SIG-M5 treated with dmso at 0.1 percent for 504 hours (cell line): Measurements from ENCODE around the gene KLHDC7A.

Source experiments
- DNase-seq: peaks from one replicate; lab custom pipeline; 2025; ENCODE audit not compliant: unreplicated experiment; lab: John Stamatoyannopoulos, UW

Gene KLHDC7A

DNA sequence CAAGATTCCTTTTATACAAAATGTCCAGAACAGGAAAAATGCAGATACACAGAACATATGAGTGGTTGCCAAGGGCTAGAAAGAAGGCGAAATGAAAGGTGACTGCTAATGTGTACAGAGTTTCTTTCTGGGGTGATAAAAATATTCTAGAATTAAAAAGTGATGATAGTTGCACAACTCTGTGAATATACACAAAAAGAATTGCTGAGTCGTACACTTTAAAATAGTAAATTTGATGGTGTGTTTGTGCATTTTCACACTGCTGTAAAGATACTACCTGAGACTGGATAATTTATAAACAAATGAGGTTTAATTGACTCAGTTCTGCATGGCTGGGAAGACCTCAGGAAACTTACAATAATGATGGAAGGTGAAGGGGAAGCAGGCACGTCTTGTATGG lies 23.9 kb downstream of the KLHDC7A start:
- DNase-seq: no peak

DNA sequence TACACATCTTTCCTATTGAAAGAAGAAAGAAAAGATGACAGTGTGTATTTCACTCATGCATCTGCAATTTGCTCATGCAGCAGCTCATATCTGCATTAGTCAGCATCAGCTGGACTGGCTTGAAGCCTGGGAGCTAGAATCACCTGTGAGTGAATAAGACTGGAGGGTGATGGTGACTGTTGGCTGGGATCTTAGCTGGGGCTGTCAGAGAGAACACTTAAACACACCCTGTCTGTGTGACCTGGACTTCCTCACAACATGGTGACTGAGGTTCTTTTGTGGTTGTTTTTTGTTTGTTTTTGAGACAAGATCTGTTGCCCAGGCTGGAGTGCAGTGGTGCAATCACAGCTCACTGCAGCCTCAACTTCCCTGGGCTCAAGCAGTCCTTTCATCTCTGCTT lies 24.9 kb downstream of the KLHDC7A start:
- DNase-seq: no peak

DNA sequence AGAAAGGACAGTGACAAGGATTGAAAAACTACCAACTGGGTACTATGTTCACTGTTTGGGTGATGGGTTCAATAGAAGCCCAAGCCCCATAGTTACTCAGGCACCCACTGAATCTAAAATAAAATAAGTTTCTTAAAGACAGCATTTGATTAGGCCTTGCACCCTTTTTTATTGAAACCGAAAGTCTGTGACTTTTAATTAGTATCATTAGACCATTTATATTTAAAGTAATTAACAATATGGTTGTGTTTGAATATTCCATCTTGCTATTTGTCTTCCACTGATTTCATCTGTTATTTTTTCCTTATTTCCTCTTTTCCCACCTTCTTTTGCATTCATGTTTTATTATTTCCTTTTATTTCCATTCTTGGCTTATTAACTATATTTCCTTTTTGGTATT lies 27.4 kb downstream of the KLHDC7A start:
- no peak for DNase-seq

DNA sequence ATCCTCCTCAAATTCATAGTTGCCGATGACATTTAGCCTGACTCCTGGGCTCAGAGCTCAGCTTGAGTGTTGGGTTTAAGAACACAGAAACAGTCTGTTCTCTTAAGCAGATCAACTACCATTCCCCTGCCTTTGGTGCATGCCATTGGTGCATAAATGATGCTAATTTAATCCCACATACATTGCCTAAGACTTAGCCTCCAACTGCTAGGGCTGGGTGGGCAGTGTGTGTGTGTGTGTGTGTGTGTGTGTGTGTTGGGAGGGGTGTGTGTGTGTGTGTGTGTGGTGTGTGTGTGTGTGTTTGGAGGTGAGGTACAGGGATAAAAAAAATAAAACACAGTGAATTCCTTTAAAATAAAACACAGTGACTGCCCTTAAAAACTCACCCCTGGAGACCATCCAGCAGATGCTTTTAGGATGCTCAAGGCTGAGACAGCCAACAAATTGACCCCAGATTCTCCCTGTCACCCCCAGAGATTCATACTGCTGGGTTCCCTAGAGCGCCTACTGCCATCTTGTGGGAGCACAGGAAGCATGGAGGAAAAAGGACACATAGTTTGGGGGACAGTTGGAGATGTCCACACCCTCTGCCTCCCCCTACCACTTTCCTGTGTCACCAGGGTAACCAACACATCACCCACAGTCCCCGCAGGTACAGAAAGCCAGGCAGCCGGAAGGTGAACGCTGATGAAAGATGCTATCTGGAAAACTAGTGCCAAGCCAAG lies 30.6 kb downstream of the KLHDC7A start:
- DNase-seq: no peak

DNA sequence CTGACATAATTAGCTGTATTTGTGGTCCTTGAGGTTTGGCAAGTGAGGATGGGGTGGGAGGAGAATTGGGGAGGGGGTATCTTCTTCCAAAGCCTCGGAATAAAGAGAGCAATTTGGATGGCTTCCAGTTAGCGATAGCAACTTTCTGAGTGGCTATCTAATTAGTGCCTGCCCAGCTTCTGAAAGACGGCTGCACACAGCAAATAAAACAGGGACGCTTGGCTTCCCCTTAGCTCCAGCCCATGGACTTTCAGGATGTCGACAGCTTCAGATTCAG lies 31.1 kb downstream of the KLHDC7A start:
- no peak for DNase-seq

DNA sequence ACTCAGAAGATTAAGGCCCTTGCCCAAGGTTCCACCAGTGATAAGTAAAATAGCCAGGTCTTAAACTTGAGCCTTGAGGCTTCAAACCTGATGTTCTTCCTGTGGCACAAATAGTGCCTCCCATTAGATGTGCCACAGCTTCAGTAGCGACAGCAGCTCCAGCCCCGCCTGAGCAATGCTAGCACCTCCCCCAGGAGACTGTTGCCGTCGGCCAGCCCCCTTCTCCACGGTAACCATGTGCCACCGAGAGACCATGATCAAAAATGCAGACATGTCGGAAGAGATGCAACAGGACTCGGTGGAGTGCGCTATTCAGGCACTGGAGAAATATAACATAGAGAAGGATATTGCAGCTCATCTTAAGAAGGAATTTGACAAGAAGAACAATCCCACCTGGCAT lies 32.2 kb downstream of the KLHDC7A start:
- DNase-seq: no peak

DNA sequence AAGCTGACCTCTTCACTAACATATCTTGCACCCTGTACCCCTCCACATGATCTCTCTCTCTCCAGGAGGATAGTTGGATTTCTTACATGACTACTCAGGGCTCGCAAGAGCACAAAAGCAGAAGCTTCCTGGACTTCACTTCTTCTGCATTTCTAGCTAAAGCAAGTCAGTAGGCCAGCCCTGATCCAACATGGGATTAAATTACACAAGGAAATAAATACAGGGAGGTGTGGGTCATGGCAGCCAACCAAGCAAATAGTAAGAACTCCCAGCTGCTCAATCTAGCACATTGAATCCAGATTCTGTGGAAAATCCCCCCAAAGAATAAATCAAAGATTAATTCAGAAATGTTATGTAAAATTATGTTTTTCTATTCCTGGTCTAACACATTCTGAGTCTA lies 33.3 kb downstream of the KLHDC7A start:
- DNase-seq: no peak

DNA sequence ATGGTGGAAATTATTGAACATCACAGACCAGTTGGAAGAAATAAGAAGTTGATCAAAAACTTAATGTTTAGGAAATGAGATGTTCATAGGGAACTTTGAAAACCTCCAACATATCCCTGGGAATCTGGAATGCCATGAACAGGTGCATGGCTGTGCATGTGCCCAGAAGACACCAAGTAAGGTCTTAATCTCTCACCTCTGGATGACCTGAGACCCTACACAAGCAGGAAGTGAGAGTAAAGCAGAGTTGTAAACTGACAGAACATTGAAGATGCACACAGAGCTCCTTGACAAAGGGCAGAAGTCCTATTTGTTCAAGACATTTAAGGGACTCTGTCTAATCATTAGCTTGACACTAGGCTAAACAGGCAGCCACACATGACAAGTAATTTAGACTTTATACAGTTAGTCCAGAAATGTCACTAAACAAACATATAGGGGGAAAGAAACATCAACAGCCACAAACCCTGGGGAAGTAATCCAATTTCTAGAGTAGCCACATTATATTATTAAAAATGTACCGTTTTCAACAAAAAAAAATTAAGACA lies 34.5 kb downstream of the KLHDC7A start:
- DNase-seq: no peak

DNA sequence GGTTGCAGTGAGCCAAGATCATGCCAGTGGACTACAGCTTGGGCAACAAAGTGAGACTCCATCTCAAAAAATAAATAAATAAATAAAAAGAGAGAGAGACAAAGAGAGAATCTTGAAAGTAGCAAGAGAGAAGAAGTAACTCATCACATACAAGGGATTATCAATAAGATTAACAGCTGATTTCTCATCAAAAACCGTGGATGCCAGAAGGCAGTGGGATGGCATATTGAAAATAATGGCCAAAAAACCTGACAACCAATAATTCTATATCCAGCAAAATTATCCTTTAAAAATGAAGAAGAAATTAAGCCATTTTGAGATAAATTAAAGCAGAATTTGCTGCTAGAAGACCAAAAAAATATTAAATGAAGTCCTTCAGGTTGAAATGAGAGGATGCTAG lies 35.7 kb downstream of the KLHDC7A start:
- DNase-seq: no peak

DNA sequence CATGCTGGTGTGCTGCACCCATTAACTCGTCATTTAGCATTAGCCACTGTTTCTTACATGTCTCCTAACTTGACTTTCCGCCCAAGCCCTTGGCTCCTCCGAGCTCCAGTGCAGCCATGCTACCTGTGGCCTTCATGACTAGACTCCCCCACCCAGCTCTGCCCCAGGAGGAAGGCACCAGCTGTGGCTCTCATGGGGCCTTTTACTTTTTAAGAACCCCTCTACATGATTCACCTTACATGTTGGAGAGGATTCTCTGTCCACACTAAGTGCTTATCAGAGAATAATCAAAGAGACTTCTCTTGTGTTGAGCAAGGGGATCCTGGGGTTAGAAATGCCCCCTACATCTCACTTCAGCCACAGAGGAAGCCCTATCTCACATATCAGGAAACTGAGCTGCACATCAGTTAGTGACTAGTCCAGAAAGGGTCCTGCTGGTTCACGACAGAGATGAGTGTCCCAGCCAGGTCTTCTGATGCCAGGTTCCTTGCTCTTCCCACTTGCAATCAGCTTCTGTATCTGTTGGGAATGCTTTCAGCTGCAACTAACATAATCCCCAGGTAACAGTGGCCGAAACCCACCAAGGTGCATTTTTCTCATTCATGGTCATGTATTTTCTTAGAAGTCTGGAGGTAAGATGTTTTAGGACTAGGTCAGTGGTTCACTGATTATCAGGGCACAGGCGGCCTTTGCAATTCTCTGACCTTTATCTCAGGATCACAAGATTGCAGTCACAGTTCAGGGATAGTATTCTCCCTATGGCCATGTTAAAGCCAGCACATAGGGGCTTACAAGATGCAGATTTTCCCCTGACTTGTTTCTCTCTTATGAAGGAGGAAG lies 45.9 kb downstream of the KLHDC7A start:
- no peak for DNase-seq

DNA sequence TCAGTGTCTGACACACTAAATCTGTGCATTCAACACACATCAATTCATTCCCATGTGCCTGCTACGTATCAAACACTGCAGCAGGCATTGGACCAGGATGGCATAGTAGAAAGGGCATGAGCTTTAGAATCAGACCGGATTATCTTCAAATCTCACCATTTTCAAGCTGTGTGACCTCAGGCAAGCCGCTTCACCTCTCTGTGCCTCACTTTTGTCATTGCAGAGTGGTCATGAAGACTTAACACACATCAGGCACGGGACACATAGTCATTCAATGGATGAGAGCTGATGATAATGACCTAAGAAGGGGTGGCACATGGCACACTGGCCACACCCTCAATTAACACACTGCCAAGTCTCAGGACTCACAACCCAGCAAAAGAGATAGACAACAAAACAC lies 46.8 kb downstream of the KLHDC7A start:
- DNase-seq: no peak

DNA sequence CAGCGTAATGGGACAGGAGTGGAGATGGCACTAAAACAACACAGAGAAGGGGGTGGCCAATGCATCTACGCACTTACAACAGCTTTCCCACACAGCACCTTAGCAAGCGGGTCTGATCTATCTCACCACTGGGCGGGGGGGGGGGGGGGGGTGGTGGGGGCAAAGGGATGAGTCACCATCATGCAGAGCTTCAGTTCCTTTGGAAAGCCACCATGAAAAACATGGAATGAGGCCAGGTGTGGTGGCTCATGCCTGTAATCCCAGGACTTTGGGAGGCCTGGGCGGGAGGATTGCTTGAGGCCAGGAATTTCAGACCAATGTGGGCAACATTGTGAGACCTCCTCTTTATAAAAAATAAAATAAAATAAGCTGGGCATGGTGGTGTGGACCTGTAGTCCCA lies 47.2 kb downstream of the KLHDC7A start:
- DNase-seq: no peak

DNA sequence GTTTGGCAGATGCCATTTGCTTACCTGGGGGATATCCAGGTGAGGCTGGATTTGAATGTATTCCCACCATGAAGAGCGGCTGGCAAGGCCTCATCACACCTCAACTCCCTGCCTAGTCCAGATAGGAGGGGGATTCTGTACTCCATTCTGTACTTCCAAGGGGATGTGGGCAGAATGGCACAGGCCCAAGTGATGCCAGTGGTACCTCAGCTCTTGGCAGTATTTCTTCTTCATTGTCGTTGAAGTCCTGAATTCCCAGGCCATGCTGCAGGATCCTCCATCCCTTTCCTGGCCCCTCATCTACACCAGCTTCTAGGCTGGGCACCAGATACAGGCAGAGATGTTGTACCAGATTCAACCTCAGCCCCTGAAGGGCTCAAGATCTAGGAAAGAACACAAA lies 47.9 kb downstream of the KLHDC7A start:
- DNase-seq: no peak

DNA sequence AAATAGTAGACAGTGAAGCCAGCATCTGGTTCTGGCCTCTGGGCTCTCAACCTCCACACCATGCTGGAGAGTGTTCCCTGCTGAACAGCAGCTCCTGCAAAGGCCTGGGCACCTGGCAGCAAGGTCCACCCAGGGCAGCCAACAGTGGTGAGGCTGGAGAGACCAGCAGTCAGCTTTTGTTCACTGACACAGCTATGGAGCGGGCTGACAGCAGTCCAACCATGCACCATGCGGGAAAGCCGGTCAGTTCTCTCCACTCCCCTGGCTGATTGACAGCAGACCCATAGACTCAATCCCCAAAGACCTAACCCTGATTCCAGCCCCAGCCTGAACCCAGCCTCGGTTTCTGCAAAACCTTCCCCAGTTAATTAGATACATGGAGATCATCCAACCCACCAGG lies 49.0 kb downstream of the KLHDC7A start:
- DNase-seq: no peak

DNA sequence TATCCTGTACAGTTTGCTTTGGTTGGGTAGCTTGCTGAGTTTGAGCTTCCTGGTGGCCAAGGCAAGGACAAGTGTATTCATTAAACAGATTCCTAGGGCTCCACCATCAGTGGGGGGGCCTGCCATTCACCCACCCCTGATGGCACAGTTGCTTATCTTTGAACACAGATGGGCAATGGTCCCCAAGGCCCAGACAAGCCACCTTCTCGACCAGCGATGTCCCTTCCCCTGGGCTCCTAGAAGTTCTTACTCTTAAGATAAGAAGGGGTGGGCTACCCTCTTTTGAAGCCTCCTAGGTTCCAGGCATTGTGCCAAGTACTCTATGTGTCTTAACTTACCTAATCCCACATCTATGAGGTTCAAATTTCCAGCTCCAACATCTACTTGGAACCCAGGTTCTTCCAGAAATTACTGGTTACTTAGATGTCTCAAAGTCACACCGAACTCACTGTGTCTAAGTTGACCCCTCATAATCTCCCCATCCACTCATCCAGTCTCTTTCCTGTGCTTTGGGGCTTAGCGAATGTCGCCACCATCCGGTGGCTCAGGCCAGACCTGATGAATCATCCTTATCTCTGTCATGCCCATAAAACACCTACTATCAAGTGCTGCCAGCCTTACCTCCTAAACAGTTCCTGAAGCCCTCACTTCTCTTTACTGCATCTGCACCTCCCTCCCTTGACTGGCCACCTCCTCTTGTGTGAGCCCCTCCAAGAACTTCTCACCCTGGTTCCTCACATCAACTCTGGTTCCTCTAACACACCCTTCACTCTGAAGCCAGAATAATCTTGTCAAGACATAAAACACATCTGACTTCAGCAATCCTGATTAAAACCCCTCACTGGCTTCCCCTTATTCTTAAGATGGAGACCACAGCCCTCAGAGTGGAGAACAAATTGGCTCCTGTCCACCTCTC lies 50.1 kb downstream of the KLHDC7A start:
- DNase-seq: no peak

DNA sequence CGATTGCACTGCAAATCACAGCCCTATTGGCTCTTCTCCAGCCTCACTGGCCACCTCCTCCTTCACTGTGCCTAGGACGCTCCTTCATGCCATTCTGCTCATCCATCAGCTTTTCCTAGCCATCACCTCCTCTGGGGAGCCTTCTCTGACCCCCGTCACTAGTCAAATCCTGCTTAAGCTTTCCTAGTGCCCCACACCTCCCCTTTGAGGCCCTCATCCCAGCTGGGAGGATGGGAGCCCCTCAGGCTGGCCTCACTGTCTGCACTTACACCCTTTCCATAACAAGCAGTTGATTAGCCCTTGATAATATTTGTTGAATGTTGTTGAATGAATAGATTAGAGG lies 50.7 kb downstream of the KLHDC7A start:
- DNase-seq: no peak

DNA sequence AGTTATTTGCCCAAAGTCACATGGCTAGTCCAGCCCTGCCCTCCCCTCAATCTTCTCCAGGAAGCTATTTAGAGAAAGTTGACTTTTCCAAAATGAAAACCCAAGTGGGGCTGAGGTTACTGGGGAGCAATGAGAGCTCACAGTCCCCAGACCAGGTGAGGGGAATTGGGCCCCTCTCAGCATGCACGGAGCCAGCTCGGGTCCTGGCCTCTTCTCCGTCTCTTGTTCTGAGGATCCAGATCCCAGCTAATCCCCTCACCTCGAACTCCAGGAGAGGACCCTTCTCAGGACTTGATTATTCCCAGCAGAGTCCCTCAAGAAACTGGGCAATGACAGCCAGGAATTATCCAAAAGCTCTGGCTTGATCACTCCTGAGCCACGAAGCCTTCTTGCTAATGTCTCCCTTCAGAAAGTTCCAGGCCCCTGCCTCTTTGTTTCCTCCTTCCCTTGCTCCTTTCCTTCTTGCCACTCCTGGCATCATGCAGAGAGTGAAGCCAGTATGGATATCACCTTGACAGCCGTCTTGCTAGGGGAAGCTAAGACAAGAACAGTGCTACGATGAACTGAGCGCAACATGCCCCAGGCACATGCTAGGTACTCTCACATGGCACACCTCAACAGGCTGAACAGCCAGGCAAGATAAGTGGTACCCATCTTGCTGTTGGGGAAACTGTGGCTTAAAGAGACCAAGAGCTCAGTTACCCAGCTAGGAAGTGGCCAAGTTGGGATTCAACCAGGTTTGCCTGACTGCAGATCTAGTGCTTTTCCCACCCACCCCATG lies 51.9 kb downstream of the KLHDC7A start:
- DNase-seq: no peak

DNA sequence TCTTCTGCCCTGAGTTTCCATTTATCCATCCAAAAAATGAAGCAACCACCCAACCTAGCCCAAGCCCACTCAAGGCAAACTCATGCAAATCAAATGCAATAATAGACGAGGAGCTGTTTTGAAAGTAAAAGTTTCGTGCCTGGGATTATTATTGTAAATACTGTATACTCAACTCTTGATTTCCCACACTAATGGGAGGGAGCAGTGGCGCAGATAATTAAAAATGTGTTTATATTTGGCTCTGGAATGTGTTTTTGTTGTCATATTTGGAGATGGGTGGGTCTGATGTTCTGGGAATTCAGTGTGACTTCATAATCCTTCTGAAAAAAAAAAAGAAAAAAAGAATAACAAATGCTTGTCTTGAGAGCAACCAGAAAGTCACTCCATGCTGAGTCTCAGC lies 52.5 kb downstream of the KLHDC7A start:
- no peak for DNase-seq

DNA sequence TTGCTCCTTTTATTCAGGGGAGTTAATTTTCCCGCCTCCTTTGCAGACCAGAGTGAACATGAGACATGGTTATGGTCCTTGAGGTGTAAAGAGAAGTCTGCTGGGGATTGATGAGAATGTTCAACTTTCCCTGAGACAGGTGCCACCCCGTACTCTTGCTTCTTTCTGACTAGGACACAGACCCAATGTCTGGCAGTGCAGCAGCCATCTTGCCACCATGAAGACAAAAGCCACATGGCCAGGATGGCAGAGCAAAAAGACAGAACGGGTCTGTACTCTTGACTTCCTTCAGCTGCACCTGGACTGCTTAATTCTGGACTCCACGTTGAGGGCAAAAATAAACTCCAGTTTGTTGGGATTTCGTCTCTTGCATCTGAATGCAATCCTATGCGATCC lies 54.1 kb downstream of the KLHDC7A start:
- DNase-seq: no peak
